Measurements from ENCODE around the gene GPR101.

GRCh38 chrX:137058339-137059127, 24.7 kb upstream of the GPR101 start:
- TF ChIP-seq, protein P1, sequence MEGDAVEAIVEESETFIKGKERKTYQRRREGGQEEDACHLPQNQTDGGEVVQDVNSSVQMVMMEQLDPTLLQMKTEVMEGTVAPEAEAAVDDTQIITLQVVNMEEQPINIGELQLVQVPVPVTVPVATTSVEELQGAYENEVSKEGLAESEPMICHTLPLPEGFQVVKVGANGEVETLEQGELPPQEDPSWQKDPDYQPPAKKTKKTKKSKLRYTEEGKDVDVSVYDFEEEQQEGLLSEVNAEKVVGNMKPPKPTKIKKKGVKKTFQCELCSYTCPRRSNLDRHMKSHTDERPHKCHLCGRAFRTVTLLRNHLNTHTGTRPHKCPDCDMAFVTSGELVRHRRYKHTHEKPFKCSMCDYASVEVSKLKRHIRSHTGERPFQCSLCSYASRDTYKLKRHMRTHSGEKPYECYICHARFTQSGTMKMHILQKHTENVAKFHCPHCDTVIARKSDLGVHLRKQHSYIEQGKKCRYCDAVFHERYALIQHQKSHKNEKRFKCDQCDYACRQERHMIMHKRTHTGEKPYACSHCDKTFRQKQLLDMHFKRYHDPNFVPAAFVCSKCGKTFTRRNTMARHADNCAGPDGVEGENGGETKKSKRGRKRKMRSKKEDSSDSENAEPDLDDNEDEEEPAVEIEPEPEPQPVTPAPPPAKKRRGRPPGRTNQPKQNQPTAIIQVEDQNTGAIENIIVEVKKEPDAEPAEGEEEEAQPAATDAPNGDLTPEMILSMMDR (IDR thresholded peaks at IDR 0.05; ENCODE audit: low read length), result no peak
- no peak for TF ChIP-seq EZH2phosphoT487 (IDR thresholded peaks at IDR 0.05; ENCODE audit: low read length)
- no peak for TF ChIP-seq EZH2 (optimal IDR thresholded peaks at IDR 0.05; ENCODE audit: low read depth, low read length)

All from MM.1S (cell line).